DND-41 (cell line): Measurements from ENCODE around the gene ZCCHC24.

Experiments used
- ATAC-seq: fragments of 200-7000 bp; cut with Tn5 transposase; 3 replicates; pipeline ENCODE4 v1.9.1; 2021; ENCODE audit warnings: low read depth; ENCODE audit not compliant: insufficient read depth
- DNase-seq: peaks from one replicate; pipeline ENCODE4 v3.0.0-alpha.2; 2020
- H2AFZ ChIP-seq: 2 replicates; pipeline ENCODE4 v1.6.0; 2012; ENCODE audit warnings: low read depth, low read length
- H3K27ac ChIP-seq: 2 replicates; pipeline ENCODE4 v1.5.1; 2012; ENCODE audit warnings: low read length, inconsistent platforms
- H3K27me3 ChIP-seq: fragments of 200-600 bp; sonication (generic); 2 replicates; pipeline ENCODE4 v1.6.0; 2012; ENCODE audit warnings: low read length, mild to moderate bottlenecking, inconsistent platforms; ENCODE audit not compliant: insufficient read depth, poor library complexity
- H3K36me3 ChIP-seq: 2 replicates; pipeline ENCODE4 v1.5.1; 2012; ENCODE audit warnings: low read length, inconsistent platforms; ENCODE audit not compliant: insufficient read depth
- H3K4me1 ChIP-seq: 2 replicates; pipeline ENCODE4 v1.5.1; 2012; ENCODE audit warnings: mild to moderate bottlenecking, low read length; ENCODE audit not compliant: insufficient read depth
- H3K4me2 ChIP-seq: 2 replicates; pipeline ENCODE4 v1.6.0; 2012; ENCODE audit warnings: mild to moderate bottlenecking, moderate library complexity, low read length, inconsistent platforms; ENCODE audit not compliant: insufficient read depth
- H3K4me3 ChIP-seq, 2 experiments: fragments of 200-600 bp in 1 of 2; shearing (Covaris generic) in 1 of 2; 2 replicates each; pipeline ENCODE4 v1.5.1; 2012 to 2016; ENCODE audit warnings: inconsistent platforms in 2 of 2, low read length in 2 of 2, mild to moderate bottlenecking in 2 of 2, low read depth in 1 of 2, moderate library complexity in 1 of 2
- H3K79me2 ChIP-seq: 2 replicates; pipeline ENCODE4 v1.6.0; 2012; ENCODE audit warnings: low read length, inconsistent platforms; ENCODE audit not compliant: insufficient read depth
- H3K9ac ChIP-seq: 2 replicates; pipeline ENCODE4 v1.6.0; 2012; ENCODE audit warnings: low read depth, mild to moderate bottlenecking, inconsistent platforms, low read length, moderate library complexity
- H3K9me3 ChIP-seq: 2 replicates; pipeline ENCODE4 v1.5.1; 2012; ENCODE audit warnings: low read length, moderate library complexity, mild to moderate bottlenecking, inconsistent platforms; ENCODE audit not compliant: insufficient read depth, severe bottlenecking
- H4K20me1 ChIP-seq: 2 replicates; pipeline ENCODE4 v1.6.0; 2012; ENCODE audit warnings: low read length; ENCODE audit not compliant: insufficient read depth
- CTCF ChIP-seq: IDR thresholded peaks from 2 replicates; pipeline ENCODE4 v1.5.1; 2012; ENCODE audit warnings: borderline replicate concordance, low read length, moderate library complexity, mild to moderate bottlenecking; ENCODE audit not compliant: poor library complexity, severe bottlenecking; ENCODE audit errors: extremely low read depth
- EZH2 ChIP-seq: IDR thresholded peaks from 3 replicates; pipeline ENCODE4 v1.6.1; 2012; ENCODE audit warnings: borderline replicate concordance, low read depth, mild to moderate bottlenecking, moderate library complexity, low read length, inconsistent platforms; ENCODE audit not compliant: severe bottlenecking

ZCCHC24 gene

DNA sequence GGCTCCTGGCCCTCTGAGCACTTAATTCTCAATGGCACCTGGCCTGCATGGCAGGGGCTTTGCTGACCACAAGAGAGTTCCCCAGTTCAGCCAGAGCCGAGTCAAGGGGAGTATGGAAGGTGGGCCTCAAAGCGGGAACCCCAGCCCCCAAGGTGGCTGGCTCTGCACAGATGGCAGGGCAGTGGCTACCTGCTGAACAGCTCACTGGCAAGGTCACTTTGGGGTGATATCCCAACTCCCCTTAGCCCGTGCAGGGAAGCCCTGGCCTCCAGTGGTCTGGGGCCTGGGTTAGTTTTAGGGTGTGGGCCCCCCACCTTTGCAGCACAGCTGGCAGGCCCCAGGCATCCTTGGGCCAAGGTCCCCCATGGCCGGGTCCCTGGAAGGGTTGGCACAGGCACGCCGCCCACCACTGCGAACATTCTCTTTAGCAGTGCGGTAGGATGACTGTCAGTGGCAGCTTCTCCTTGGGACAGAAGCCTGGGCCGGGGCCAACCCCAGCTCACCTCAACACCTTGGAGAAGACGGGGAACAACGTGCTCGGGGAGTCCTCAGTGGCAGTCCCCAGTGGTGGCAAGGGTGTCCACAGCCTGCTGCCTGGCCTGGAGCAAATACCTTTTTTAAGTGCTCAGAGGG lies 61.3 kb downstream of the ZCCHC24 start:
- no peak for ATAC-seq
- no peak overlapping the region for H3K4me2 ChIP-seq

DNA sequence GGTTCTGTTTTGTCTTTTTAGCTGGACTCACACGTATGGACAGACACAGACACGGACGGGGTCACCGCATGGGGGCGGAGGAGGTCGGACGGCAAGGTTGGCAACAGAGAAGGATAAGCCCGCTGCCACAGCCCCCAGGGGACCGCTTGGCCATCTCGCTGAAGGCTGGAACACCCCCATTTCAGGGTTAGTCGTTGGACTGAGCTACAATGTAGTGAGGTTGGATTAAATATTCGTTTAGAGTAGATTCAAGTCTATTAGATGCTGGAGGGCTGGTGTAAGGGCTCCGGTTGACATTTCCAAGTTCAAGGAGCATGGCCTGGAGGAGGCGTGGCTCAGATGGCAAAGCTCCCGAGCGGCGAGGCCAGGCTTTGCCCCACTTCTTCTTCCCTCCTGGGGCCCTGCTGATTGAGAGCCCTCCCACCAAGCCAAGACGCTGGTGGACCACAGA lies 62.9 kb downstream of the ZCCHC24 start:
- no peak overlapping the region for H2AFZ ChIP-seq
- H3K36me3 ChIP-seq = no peaks in the 10 kb centered on the region
- H3K4me3 ChIP-seq = no peak overlapping the region
- H3K79me2 ChIP-seq = no peaks in the 10 kb centered on the region
- H3K27me3 ChIP-seq = peaks cover 2% of the 10 kb centered on the region
- H3K9ac ChIP-seq = no peak overlapping the region
- ATAC-seq = no peak
- H3K9me3 ChIP-seq = no peaks in the 10 kb centered on the region
- TF ChIP-seq EZH2 = no peak
- TF ChIP-seq CTCF = no peak
- no peaks in the 10 kb centered on the region for H3K4me1 ChIP-seq
- peaks cover 19% of the 10 kb centered on the region for H4K20me1 ChIP-seq
- H3K4me2 ChIP-seq = no peak overlapping the region
- DNase-seq = no peak
- H3K27ac ChIP-seq = no peak overlapping the region

More for the DNA sequence above, 61.3 kb downstream of the ZCCHC24 start:
- Histone ChIP-seq H3K4me1 (peaks cover 4% of the 10 kb centered on the region; the same call in 1 of the 2 replicates), H3K36me3 (no peaks in the 10 kb centered on the region), H3K79me2 (no peaks in the 10 kb centered on the region), H2AFZ (no peak overlapping the region), H3K9me3 (no peaks in the 10 kb centered on the region), H3K4me3 (no peak overlapping the region), H4K20me1 (peaks cover 16% of the 10 kb centered on the region), H3K9ac (no peak overlapping the region), H3K27ac (no peak overlapping the region), H3K27me3 (peaks cover 2% of the 10 kb centered on the region)
- TF ChIP-seq CTCF = no peak
- TF ChIP-seq EZH2 = no peak
- no peak for DNase-seq

DNA sequence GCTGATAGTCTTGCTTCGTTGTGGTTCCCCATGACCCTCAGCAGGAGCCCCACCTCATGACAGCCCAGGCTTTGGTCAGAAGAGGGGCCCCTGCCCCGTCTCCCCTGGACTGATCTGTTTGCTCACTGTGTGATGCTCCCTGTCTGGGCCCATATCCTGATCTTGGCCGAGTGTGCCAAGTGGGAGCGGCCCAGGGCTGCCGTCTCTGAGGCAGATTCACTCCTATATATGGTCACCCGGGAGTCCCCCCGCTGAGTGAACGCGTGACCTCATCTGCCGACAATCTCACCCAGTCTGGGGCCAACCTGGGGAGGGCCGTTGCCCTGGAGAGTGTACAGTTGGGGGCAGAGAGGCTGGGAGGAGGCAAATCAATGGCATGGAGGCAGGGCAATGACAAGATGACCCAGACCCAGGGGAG lies 63.6 kb downstream of the ZCCHC24 start:
- DNase-seq (no peak), ATAC-seq (no peak)
- H4K20me1 ChIP-seq = peaks cover 19% of the 10 kb centered on the region
- peaks cover 2% of the 10 kb centered on the region for H3K27me3 ChIP-seq
- H3K4me3 ChIP-seq = no peak overlapping the region
- no peaks in the 10 kb centered on the region for H3K4me1 ChIP-seq
- no peak overlapping the region for H2AFZ ChIP-seq
- no peak overlapping the region for H3K27ac ChIP-seq
- H3K4me2 ChIP-seq = no peak overlapping the region
- no peak for TF ChIP-seq EZH2
- H3K79me2 ChIP-seq = no peaks in the 10 kb centered on the region
- no peaks in the 10 kb centered on the region for H3K9me3 ChIP-seq
- no peaks in the 10 kb centered on the region for H3K36me3 ChIP-seq
- H3K9ac ChIP-seq = no peak overlapping the region

DNA sequence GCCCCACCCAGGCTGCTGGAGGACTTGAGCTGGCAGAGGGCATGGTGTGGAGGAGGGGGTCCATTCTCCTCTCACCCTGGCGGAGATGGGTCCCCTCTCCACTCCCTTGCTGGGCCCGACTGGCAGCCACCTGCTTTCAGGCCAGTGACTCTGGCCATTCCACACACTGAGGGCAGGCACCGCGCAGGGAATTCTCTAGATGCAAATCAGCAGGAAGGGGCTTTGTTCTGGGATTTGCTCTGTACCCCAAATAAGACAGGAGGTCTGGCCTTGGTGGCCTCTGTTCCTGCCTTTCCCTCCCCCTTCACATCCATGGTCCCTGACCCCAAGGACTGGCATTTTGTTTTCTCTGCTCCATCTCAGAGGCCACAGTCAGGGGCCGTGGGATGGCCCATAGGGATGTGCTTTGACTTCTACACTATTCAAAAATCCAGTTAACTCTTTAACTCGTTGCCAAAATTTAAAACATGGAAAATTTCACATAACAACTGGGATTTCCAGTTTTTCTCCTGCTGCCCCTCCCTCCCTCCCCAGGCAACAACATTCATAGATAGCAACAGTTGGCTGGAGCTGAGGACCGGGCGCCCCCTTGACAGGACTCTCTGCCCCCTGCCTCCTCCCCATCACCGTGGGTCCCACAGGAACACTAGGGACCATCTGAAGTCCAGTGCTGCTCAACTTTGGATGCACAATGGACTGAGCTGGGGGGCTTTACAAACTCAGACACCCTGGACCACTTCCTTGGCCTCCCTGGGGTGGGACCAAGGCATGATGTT lies 64.3 kb downstream of the ZCCHC24 start:
- H3K79me2 ChIP-seq = no peaks in the 10 kb centered on the region
- H4K20me1 ChIP-seq = peaks cover 16% of the 10 kb centered on the region
- H3K4me2 ChIP-seq = no peak overlapping the region
- H3K9me3 ChIP-seq = no peaks in the 10 kb centered on the region
- no peak overlapping the region for H3K27ac ChIP-seq
- ATAC-seq (no peak), DNase-seq (no peak)
- no peaks in the 10 kb centered on the region for H3K4me1 ChIP-seq
- no peak overlapping the region for H3K9ac ChIP-seq
- peaks cover 2% of the 10 kb centered on the region for H3K27me3 ChIP-seq
- no peak overlapping the region for H3K4me3 ChIP-seq
- TF ChIP-seq EZH2 (no peak), CTCF (no peak)
- H3K36me3 ChIP-seq = no peaks in the 10 kb centered on the region
- no peak overlapping the region for H2AFZ ChIP-seq
